GM18519 (cell line): Measurements from ENCODE around the gene PIGO.

Source experiments
- ATAC-seq: cut with Tn5 transposase; IDR thresholded peaks from one replicate; pipeline ENCODE4 v1.9.1; 2021; ENCODE audit warnings: mild to moderate bottlenecking, moderate library complexity; ENCODE audit not compliant: unreplicated experiment, low FRiP score

PIGO gene

DNA sequence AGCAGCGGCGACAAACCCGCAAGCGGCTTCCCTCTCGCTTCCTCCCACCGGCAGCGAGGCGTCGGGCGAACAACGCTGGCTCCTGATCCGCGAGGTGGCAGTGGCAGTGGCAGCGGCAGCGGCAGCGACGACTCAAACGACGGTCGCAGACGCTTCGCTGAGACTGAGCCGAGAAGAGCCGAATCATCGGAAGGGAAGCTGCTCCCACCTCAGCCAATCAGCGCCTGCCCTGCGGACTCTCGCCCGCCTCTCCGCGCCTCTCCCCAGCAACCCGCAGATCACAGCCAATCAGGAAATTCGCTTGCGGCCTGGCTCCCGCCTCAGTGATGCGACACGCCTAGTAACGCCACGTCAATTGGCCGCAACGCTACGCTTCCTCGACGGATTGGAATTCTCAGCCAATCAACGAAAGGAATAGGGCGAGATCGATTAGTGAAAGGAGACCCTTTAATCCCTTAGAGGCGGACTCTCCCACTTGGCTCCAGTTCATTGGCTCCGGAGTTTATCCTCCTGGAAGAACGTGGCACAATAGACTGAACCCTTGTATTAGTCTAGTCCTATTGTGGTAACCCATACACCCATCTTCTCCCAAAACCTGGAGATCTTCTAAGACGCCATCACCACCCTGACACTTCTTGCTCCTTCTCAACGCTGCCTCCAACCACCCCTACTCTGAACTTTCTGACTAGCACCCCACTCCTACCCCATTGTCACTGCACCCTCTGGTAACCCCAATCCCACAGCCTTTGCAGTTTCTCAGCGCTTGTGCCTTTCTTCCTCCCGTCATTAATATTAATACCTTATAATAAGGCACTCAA is 23.7 kb downstream of the PIGO start, which contains the start of gene VCP:
Gene VCP, minus strand, starts transcription at position 165 of the 818 bp plus-strand sequence. CDS start 272 bp downstream, outside the sequence.
- ATAC-seq: peak; percentile 80

DNA sequence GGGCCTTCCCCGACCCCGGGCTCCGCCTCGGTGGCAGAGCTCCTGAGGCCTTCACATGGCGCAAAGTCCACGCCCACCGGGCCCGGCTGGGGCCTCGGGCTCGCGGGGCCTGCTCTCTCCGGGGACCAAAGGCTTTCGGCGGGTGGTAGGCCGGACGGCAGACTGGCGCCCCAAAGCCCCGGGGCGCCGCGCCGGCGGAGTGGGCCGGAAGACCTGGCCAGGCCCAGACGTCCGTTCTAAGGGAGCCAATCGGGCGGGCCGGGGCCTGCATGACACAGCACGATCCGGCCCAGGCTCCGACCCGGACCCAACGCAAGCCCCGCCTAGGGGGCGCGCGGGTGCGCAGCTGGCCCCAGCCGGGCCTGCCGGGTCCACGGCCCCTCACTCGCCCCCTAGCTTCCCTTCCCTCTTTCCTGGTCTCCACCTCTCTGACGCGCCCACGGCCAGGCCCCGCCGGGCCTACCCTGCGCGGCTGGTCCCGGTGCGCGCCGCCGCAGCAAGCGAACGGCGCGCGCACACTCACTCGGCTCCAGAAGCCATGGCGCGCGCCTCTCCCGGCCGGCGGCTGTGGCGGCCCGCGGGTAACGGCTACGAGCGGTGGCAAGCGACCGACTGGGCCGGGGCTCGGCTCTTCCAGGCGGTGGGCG is 24.5 kb downstream of the PIGO start:
- peak; percentile 46 for ATAC-seq

DNA sequence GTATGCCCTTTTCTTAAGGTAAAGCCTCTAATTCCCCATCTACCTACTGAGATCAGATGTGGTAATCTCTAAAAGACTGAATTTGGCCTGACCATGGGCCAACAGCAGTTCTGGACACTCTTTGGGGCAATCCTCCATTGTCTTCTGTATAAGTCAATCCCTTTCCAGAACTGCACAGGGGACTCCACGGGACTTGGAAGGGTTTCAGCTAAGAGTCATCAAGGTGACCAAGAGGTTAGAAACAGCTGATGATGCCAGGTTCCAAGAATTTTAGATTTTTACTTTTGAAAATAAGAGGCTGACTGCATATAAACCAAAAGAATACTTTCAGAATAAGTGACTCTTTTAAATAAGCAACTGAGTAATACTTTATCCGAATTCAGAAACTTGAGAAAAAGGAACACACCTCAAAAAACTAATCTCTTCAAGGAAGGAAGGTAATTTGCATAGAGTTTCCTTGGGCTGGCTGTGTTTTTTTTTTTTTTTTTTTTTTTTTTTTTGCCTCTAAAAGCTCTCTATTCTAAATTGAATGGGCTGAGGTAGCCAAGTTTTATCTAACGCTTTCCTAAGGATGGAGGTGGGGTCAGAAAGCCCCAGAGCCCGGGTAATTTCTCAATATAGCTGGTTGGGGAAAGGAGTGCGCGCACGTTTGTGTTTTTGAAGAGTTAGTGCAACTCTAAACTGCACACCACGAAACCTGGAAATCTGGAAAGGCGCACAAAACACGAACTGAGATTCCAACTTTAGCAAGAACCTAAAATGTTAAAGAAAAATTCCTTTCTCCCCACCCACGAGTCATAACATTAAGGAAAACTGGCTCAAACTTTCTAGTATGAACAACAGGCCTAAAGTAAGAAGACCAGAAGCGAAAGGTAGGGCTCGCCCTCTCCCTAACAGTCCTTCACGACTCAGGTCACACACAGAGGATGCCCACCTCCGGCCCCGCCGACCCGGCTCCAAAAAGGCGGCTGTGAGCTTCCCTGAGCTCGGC is 25.3 kb downstream of the PIGO start:
- no peak for ATAC-seq

DNA sequence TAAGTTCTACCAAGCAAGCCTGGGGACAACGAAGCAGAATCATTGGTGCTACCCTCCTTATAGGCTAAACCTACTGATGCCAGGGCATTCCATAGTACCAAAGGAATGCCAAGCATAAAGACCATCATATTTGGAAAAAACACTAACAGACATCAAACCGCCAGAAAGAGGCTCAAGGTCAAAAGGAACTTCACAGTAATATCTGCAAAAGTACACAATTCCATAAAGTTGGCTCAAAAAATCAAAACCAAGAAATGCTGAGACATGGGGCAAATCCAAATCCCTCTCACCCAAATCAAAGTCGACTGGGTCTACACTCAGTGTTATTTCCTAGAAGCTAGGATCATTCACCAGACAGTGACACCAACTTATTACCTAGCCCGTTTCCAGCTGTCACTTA is 27.4 kb downstream of the PIGO start:
- ATAC-seq: no peak

DNA sequence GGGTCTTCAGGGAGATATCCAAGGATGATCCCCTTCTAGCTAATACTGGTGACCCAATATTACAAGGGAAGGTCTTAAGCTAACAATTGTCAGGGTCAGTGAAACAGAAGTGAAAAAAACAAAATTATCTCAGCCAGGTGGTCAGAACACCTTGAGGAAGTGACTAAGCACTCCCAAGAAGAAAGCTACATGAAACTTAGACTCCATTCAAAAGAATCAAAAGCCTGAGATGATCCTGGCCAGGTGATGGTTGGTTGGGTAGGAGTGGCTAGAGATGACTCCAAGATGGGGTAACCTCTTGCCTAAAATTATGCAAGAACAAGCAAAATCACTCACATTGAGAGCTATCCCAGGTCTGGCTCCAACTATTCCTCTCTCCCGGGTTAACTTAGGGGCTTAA is 29.3 kb downstream of the PIGO start:
- no peak for ATAC-seq

DNA sequence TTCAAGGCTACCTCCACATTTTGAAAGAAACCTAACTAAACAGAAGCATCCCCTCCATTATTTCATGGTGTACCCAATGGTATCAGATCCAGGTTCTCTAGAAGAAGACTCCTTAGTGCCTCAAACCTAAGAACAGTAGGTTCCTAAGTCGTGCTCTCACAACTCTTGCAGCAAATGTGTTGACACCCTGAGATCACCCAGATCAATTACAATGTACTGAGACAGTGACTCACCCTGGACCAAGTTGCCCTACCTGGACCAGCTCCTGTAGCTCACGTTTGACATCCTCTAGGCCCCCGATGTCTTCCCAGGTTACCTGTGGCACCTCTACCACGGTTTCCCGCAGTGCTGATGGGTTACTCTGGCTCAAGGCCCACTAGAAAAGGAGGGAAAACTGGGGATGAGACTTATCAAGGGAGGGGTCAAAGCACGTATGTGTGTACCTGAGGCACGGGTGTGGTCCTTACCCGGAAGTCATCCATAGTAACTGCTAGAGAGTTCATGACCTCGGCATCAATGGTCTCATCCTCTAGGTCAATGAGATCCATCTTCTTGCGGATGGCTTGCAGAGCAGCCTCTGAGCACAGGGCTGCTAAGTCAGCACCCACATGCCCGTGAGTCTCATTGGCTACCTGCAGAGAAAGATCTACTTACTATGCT is 35.7 kb downstream of the PIGO start:
- ATAC-seq: no peak

DNA sequence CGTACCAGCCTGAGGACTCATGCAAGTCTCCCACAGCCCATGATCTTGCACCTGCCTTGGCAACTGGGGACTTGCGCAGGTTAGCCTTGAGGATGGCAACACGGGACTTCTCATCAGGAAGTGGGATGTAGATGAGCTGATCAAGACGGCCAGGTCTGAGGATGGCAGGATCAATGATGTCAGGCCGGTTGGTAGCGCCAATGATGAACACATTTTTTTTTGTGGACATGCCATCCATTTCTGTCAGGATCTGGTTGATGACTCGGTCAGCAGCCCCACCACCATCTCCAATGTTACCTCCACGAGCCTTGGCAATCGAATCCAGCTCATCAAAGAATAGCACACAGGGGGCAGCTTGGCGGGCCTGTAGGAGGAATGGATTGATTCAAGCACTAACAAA is 37.0 kb downstream of the PIGO start:
- ATAC-seq: no peak

DNA sequence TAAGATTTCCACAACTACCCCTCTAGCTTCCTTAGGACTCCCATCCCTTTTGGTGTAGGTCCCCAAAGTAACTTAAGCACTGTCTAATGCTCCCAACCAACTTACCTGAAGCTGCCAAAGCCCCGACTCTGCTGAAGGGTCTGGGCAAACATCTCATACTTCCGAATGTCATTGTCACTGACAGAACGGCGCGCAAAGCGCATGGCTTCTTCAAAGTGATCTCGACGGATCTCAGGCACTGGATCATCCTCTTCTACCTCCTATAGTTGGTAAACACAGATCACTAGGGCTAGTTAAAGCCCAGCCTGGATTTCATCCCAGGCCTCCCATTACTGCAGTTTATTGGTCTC is 39.1 kb downstream of the PIGO start:
- ATAC-seq: no peak

DNA sequence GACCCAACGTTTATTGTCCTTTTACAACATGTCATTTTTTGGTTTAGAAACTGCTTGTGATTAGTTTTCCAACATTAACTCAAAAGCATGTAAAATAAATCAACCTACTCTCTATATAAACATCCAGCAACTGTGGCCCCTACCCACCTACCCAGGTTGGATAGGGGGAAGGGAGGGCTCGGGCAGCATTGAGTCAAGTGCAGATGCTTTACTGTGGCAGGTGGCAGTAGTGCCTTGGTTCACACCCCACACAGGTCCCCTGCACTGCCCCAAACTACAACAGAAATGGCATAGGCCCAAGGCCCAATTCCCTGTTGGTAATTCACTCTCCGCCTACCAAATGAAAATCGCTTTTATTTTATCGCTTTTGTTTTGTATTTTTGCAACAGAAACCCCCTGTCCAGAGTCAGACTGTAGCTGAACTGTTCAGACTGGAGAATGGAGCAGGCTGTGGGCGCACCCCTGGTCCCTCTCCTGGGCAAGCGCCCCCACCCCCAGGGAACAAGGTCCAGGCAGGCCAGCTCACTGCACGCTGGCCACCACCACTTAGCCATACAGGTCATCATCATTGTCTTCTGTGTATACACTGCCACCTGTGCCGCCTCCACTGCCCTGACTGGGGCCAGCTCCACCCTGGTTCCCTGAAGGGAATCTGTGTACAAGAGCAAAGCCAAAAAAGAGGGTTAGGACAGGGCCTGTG is 39.7 kb downstream of the PIGO start:
- no peak for ATAC-seq

DNA sequence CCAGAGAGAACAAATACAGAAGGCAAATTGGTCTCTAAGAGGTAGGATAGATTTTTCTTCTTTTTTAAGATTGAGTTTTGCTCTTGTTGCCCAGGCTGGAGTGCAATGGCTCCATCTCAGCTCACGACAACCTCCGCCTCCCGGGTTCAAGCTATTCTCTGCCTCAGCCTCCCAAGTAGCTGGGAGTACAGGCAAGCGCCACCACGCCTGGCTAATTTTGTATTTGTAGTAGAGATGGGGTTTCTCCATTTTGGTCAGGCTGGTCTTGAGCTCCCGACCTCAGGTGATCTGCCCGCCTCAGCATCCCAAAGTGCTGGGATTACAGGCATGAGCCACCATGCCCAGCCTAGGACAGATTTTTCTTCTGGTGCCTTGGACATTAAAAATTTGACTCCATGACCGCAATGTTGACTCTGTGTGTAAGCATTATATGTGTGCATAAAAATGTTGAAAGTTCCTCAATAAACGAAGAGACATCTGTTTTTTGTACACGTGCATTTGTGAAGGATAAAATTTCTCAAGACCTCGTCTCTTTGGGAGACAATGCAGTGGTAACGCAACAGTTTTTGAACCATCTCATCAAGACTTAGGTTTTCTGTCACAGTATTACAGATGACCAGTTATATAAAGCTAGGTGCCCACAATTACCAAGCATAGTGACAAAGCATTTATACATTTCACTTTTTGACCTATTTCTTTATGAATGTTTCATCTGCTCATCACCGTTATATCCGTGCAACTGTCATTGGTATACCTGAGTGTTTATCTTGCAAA is 41.3 kb downstream of the PIGO start:
- ATAC-seq: no peak

DNA sequence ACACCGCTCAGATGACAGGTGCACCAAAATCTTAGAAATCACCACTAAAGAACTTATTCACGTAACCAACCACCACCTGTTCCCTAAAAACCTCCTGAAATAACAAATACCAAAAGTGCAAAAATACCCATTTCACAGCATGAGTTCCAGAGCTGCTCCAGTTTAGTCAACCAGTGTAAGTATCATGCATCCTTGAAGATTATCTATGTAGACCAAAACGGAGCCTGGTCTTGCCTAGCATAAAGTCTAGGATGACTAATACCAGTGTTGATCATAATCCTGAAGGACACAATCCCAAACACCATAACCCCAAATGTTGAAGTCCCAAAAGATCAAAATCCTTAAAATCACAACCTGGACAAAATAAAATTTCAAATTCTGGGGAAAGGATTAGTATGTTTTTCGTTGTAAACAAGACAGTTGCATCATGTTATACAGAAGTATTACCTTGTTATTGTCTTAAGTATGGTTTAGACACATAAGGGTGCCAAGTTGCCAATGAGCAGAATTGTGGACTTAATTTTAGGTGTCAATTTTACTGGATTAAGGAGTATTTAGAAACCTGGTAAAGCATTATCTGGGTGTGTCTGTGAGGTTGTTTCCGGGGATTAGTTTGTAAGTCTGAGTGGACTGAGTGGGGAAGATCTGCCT is 42.1 kb downstream of the PIGO start:
- no peak for ATAC-seq

DNA sequence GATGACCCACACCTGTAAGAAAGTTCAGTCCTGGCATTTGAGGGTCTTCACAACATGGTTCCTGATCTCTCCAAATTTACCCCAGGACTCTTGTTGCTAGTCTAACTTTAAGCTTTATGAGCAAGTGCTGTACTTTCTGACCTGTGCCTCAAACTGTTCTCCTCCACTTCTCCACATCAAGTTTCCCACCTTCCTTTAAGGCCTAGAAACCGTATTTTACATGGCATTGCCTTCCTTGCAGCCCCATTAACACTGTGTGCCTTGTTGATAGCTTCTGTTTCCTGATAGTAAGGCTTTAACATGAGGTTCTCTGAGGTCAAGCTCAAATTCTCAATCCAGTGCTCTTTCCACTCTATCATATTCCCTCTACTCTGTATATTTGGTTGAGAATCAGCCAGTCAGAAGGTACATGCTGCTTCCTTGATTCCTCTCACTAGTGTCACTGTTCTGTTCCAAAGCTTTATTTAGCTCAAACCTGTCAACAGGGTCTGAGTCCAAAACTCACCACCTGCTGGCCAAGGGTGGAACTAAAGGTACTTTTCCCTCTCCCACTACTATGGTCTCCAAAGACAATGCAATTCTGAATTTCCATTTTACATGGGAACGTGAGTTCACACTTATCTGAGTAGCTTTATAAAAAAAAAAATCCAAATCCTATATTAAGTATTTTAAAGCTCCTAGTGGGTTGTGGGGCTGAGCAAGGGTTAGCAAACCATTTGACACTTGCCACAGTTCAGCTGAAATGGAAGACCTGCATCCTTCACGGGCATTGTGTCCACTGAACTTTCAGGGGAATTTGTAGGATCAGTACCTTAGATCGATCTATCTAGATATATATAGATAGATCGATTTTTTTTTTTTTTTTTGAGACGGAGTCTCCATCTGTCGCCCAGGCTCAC is 45.1 kb downstream of the PIGO start:
- ATAC-seq: no peak

DNA sequence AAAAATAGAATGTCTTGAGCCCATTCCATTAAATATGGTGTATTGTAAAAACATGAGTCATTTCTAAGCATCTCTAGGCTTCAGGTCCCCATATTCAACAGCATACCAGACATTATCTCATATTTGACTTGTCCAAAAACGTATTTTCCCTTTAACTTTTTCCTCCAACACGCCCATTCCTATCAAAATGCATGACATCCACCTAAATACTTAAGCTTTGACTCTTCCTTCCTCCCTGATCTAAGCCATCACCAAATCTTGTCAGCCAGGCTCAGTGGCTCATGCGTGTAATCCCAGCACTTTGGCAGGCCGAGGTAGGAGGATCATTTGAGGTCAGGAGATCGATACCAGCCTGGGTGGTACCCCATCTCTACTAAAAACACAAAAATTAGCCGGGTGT is 47.9 kb downstream of the PIGO start:
- ATAC-seq: no peak

DNA sequence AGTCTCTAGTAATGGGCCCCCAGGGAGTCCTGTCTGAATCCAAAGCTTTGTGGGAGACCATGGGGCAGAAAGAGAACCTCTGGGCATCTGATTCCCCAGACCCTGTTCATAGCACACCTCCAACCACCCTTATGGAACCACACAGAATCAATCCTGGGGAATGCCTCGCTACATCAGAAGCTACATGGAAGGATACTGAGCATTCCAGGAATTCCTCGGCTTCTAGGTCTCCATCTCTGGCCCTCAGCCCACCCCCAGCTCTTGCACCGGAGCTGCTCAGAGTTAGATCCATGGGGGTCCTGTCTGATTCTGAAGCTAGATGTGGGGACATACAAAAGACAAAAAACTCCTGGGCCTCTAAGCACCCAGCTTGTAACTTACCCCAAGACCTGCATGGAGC is 52.3 kb downstream of the PIGO start:
- no peak for ATAC-seq

DNA sequence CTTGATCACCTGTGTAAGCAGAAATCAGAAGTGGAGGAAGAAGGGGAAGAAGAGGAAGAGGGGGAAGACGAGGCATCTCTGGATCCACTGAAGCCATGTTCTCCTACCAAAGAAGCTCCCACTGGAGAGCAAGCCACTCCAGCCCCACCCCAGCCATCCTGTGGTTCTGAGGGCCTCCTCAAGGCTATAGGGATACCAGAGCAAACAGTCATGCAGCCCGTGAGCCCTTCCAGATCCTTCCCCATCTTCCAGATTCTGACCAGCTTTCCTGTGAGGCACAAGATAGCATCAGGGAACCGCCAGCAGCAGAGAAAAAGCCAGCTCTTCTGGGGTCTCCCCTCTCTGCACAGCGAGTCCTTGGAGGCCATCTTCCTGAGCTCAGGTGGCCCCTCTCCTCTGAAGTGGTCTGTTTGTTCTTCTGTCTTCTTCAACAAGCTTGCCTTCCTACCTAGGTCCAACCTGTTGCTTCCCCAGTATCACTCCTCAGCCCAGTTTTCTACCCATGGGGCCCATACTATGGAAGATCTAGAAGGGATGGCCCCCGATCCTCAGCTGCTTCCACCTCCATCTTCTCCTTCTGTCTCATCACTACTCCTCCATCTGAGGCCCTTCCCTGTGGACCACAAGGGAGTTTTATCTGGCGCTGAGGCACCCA is 53.4 kb downstream of the PIGO start:
- no peak for ATAC-seq

DNA sequence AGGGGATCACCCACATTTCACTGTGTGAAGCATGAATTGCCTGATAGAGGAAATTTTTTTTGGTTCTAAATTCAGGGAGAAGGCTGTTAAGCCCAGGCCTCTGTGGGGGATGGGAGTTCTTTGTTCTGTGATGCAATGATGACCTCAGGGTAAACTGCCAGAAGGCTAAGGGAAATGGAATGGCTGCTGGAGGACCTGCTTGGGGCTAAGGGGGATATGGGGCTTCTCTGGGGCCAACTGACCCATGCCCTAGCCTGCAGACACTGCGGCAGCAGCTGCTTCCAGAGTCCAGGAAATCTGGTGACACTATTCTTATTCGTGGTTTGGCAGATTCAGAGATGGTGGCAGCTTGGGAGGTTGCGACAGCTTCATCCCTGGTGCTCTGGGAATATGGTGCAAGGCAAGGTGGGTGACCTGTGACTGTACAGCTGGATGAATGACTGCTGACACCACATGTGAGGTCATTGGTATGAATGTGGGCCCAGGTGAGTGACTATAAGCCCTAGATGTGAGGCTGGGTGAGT is 54.2 kb downstream of the PIGO start:
- ATAC-seq: no peak
